ENCODE results near the gene CXADR.

DNA sequence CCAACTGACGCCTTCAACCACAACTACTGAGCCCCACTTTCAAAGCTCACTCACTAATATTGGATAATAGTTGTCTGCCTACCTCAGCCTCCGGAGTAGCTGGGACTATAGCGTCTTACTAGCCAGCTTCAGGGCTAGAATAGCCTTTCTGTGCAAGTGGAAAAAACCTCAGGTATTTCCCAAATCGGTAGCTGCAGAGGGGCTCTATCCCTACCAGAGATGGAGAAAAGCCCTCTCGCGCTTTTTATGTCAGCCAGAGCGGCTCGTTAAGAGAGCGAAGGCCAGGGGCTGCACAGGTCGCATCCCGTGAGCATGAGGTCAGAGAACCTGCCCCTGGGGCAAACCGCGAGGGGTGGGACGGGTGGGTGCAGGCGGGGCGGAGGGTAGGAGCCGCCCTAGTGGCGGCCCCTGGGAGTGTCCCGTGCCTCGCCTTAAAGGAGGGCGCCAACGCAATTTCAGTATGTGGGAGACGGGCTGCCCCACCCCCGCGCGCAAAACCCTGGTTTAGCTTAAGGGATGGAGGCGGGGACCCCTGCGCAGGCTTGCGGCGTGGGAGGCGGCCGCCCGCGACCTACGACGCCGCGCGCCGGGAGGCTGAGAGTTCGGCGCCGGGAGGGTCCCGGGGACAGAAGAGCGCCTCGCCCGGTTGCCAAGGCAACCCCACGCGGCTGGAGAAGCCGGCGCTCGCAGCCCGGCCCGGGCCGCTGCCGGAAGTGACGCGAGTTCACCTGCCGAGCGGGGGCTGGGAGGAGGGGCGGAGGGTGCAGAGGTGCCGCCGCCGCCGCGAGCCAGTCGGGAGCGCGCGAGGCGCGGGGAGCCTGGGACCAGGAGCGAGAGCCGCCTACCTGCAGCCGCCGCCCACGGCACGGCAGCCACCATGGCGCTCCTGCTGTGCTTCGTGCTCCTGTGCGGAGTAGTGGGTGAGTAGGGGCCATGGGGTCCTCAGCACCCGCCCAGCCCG lies at the start of gene CXADR:
- peak in 2 of 3 donors; percentile 22 to 45 for TF ChIP-seq CTCF (IDR thresholded peaks at IDR 0.05)
- TF ChIP-seq POLR2A (IDR thresholded peaks at IDR 0.05) = no peak
- peak in 1 of 3 donors; percentile 58 for TF ChIP-seq POLR2AphosphoS5 (IDR thresholded peaks at IDR 0.05)

All from breast epithelium (tissue), 3 donors.